HEK293 (cell line): ENCODE data around the gene ANKRD13D.

Experiments used
- CTCF ChIA-PET: fragments of 350-600 bp; formaldehyde crosslinking; extraction: SDS; loops from one replicate; lab custom pipeline; 2021; ENCODE audit warnings: antibody characterized with exemption; lab: Yijun Ruan, JAX
- POLR2A ChIA-PET: fragments of 300-600 bp; formaldehyde crosslinking; extraction: SDS; loops from one replicate; lab custom pipeline; 2020; ENCODE audit warnings: antibody characterized with exemption, inconsistent platforms; lab: Yijun Ruan, JAX
- H3K27ac ChIP-seq: fragments of 200-500 bp; sonication (Bioruptor generic); 2 replicates; pipeline ENCODE4 v1.5.1; 2014; ENCODE audit warnings: low read depth, low read length, control low read depth, inconsistent platforms; ENCODE audit errors: extremely low read depth
- H3K36me3 ChIP-seq, 2 experiments: fragments of 200-500 bp in 1 of 2; sonication (Bioruptor generic) in 1 of 2; 1 replicate in 1 of 2; 2 replicates in 1 of 2; pipeline ENCODE4 v1.5.1; 2014 to 2017; ENCODE audit warnings: inconsistent platforms in 2 of 2, low read length in 2 of 2; ENCODE audit not compliant: control insufficient read depth in 2 of 2, insufficient read depth in 1 of 2
- H3K4me1 ChIP-seq: fragments of 200-500 bp; sonication (Bioruptor generic); 2 replicates; pipeline ENCODE4 v1.5.1; 2014; ENCODE audit warnings: mild to moderate bottlenecking, low read length, inconsistent platforms; ENCODE audit not compliant: control insufficient read depth, insufficient read depth
- H3K4me3 ChIP-seq: 2 replicates; pipeline ENCODE4 v1.5.1; 2011; ENCODE audit warnings: low read depth, mild to moderate bottlenecking, control low read depth, low read length, moderate library complexity
- H3K9me3 ChIP-seq: fragments of 200-500 bp; sonication (Bioruptor generic); 2 replicates; pipeline ENCODE4 v1.5.1; 2014; ENCODE audit warnings: low read depth, low read length, inconsistent platforms; ENCODE audit not compliant: control insufficient read depth, insufficient read depth
- BCL11A ChIP-seq: fragments of 450-650 bp; formaldehyde crosslinking; IDR thresholded peaks from 2 replicates; pipeline ENCODE4 v1.5.1; 2016; ENCODE audit warnings: low read depth, missing biosample characterization, missing genetic modification characterization
- GFI1B ChIP-seq: fragments of 450-650 bp; formaldehyde crosslinking; IDR thresholded peaks from 2 replicates; pipeline ENCODE4 v1.5.1; 2016; ENCODE audit warnings: missing biosample characterization, missing genetic modification characterization
- GLI4 ChIP-seq: fragments of 450-650 bp; formaldehyde crosslinking; IDR thresholded peaks from 2 replicates; pipeline ENCODE4 v1.5.1; 2016; ENCODE audit warnings: missing biosample characterization, missing genetic modification characterization
- GLIS1 ChIP-seq: fragments of 450-650 bp; formaldehyde crosslinking; IDR thresholded peaks from 2 replicates; pipeline ENCODE4 v1.5.1; 2016; ENCODE audit warnings: missing biosample characterization, missing genetic modification characterization
- IKZF3 ChIP-seq: fragments of 450-650 bp; IDR thresholded peaks from 2 replicates; pipeline ENCODE4 v1.5.0; 2018; ENCODE audit warnings: missing biosample characterization, mild to moderate bottlenecking, missing genetic modification characterization, moderate library complexity
- REPIN1 ChIP-seq: fragments of 450-650 bp; formaldehyde crosslinking; IDR thresholded peaks from 2 replicates; pipeline ENCODE4 v1.5.1; 2017; ENCODE audit warnings: missing biosample characterization, missing genetic modification characterization, low read depth
- TCF7L2 ChIP-seq: IDR thresholded peaks from 2 replicates; pipeline ENCODE4 v1.6.1; 2011; ENCODE audit warnings: low read depth, mild to moderate bottlenecking, inconsistent platforms, low read length, moderate library complexity, borderline replicate concordance
- ZNF112 ChIP-seq: fragments of 450-650 bp; formaldehyde crosslinking; IDR thresholded peaks from 2 replicates; pipeline ENCODE4 v1.5.0; 2017; ENCODE audit warnings: missing biosample characterization, missing genetic modification characterization
- ZNF133 ChIP-seq: fragments of 450-650 bp; formaldehyde crosslinking; IDR thresholded peaks from 2 replicates; pipeline ENCODE4 v1.5.1; 2016; ENCODE audit warnings: missing biosample characterization, missing genetic modification characterization
- ZNF169 ChIP-seq: fragments of 450-650 bp; formaldehyde crosslinking; IDR thresholded peaks from 2 replicates; pipeline ENCODE4 v1.5.1; 2016; ENCODE audit warnings: missing biosample characterization, missing genetic modification characterization
- ZNF23 ChIP-seq: fragments of 450-650 bp; formaldehyde crosslinking; IDR thresholded peaks from 2 replicates; pipeline ENCODE4 v1.5.1; 2016; ENCODE audit warnings: missing biosample characterization, missing genetic modification characterization, borderline replicate concordance
- ZNF335 ChIP-seq: fragments of 450-650 bp; formaldehyde crosslinking; conservative IDR thresholded peaks from 2 replicates; pipeline ENCODE4 v1.5.1; 2016; ENCODE audit warnings: missing biosample characterization, missing genetic modification characterization
- ZNF354C ChIP-seq: fragments of 450-650 bp; formaldehyde crosslinking; IDR thresholded peaks from 2 replicates; pipeline ENCODE4 v1.5.1; 2016; ENCODE audit warnings: missing biosample characterization, missing genetic modification characterization, low read depth, borderline replicate concordance
- ZNF391 ChIP-seq: fragments of 450-650 bp; formaldehyde crosslinking; IDR thresholded peaks from 2 replicates; pipeline ENCODE4 v1.5.1; 2016; ENCODE audit warnings: low read depth, missing biosample characterization, missing genetic modification characterization, borderline replicate concordance
- ZNF521 ChIP-seq: fragments of 450-650 bp; formaldehyde crosslinking; IDR thresholded peaks from 2 replicates; pipeline ENCODE4 v1.5.1; 2017; ENCODE audit warnings: missing biosample characterization, mild to moderate bottlenecking, missing genetic modification characterization
- ZNF544 ChIP-seq: fragments of 450-650 bp; formaldehyde crosslinking; IDR thresholded peaks from 2 replicates; pipeline ENCODE4 v1.5.0; 2017; ENCODE audit warnings: missing biosample characterization, missing genetic modification characterization
- ZNF777 ChIP-seq: fragments of 450-650 bp; formaldehyde crosslinking; IDR thresholded peaks from 2 replicates; pipeline ENCODE4 v1.5.1; 2017; ENCODE audit warnings: missing biosample characterization, missing genetic modification characterization, borderline replicate concordance
- TF ChIP-seq, protein P1 (sequence below): fragments of 450-650 bp; formaldehyde crosslinking; IDR thresholded peaks from 2 replicates; pipeline ENCODE4 v1.5.1; 2016; ENCODE audit warnings: missing biosample characterization, missing genetic modification characterization
- TF ChIP-seq, protein P2 (sequence below): fragments of 450-650 bp; formaldehyde crosslinking; conservative IDR thresholded peaks from 2 replicates; pipeline ENCODE4 v1.5.1; 2016; ENCODE audit warnings: low read depth, missing biosample characterization, missing genetic modification characterization
- TF ChIP-seq, protein P3 (sequence below): fragments of 450-650 bp; formaldehyde crosslinking; IDR thresholded peaks from 2 replicates; pipeline ENCODE4 v1.5.1; 2016; ENCODE audit warnings: missing biosample characterization, missing genetic modification characterization

Gene ANKRD13D

DNA sequence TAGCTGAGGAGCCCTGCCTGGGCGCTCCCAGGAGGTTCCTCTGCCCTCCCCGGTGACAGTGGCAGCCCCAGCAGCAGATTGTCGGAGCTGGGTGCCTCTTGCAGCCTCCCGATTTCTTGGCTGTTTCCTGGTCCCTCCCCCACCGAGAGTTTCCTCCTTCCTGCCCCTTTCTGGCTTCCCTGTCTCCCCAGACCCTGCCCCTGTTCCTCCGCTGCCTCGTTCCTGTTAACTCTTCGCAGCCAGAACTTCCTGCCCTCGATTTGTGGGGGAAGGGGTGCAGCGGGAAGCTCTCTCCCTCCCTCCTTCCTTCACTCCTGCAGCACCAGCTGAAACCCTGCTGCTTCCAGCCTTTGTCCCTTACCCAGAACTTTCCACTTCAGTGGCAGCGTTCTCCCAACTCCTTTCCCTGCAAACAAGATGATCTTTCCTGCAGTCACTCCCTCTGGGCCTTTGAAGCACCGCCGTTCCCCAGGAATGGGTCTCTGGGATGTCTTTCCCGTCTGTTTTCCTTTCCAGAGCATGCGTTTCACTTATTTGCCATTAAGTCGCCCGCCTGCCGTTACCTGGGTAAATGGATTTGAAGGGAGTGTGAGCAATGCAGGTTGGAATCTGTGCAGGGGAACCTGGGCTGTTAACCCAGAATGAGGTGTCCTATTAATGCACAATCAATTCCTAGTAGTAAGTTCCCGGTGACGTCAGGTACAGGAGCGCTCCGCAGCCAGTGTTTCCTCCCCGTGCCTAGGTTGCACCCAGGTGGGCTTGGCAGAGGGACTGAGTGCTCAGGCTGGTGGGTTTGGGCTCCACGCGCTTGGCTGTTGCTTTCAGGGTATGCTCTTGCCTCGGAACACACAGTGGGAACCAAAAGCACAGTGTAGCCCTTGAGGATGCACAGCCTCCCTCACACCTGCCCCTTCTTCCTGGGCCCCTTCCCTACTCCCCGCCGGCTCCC, 18.6 kb upstream of the ANKRD13D start (continued):
- TF ChIP-seq, protein P1, sequence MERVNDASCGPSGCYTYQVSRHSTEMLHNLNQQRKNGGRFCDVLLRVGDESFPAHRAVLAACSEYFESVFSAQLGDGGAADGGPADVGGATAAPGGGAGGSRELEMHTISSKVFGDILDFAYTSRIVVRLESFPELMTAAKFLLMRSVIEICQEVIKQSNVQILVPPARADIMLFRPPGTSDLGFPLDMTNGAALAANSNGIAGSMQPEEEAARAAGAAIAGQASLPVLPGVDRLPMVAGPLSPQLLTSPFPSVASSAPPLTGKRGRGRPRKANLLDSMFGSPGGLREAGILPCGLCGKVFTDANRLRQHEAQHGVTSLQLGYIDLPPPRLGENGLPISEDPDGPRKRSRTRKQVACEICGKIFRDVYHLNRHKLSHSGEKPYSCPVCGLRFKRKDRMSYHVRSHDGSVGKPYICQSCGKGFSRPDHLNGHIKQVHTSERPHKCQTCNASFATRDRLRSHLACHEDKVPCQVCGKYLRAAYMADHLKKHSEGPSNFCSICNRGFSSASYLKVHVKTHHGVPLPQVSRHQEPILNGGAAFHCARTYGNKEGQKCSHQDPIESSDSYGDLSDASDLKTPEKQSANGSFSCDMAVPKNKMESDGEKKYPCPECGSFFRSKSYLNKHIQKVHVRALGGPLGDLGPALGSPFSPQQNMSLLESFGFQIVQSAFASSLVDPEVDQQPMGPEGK (tag by site-specific recombination): no peak
- TF ChIP-seq ZNF112: no peak
- TF ChIP-seq, protein P2, sequence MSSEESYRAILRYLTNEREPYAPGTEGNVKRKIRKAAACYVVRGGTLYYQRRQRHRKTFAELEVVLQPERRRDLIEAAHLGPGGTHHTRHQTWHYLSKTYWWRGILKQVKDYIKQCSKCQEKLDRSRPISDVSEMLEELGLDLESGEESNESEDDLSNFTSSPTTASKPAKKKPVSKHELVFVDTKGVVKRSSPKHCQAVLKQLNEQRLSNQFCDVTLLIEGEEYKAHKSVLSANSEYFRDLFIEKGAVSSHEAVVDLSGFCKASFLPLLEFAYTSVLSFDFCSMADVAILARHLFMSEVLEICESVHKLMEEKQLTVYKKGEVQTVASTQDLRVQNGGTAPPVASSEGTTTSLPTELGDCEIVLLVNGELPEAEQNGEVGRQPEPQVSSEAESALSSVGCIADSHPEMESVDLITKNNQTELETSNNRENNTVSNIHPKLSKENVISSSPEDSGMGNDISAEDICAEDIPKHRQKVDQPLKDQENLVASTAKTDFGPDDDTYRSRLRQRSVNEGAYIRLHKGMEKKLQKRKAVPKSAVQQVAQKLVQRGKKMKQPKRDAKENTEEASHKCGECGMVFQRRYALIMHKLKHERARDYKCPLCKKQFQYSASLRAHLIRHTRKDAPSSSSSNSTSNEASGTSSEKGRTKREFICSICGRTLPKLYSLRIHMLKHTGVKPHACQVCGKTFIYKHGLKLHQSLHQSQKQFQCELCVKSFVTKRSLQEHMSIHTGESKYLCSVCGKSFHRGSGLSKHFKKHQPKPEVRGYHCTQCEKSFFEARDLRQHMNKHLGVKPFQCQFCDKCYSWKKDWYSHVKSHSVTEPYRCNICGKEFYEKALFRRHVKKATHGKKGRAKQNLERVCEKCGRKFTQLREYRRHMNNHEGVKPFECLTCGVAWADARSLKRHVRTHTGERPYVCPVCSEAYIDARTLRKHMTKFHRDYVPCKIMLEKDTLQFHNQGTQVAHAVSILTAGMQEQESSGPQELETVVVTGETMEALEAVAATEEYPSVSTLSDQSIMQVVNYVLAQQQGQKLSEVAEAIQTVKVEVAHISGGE (tag by site-specific recombination): no peak

DNA sequence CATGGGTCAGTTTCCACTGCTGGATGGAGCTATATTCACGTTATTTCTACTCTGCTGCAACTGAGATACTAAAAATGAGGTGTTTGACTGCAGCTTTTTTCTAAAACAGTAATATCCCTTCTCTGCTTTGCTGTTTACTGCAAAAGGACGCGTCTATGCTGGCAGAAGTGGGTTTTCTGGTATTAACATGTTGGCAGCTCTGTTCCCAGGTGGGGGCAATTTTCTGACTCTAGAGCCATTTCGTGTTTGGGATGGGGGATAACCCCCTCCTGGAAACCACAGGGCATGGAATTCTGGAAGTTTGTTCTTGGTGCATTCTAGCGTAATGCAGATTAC, 17.9 kb upstream of the ANKRD13D start:
- H3K4me3 ChIP-seq: no peak overlapping the region
- H3K4me1 ChIP-seq: no peaks in the 10 kb centered on the region
- no peaks in the 10 kb centered on the region for H3K9me3 ChIP-seq
- ChIA-PET POLR2A (interaction anchor here (1.2 kb wide), 1 partner anchor 18 kb away, joined by 3 read pairs; the partner anchor contains the start of gene ANKRD13D), CTCF (interaction anchor here (0.5 to 1.2 kb wide), 4 partner anchors 18 to 285 kb away, joined by 3 to 4 read pairs (median 4); partner anchors contain the start of gene ANKRD13D)
- no peak overlapping the region; the same call in 1 of the 2 replicates for H3K27ac ChIP-seq
- peaks cover 0 to 62% of the 10 kb centered on the region in 2 experiments; a peak in 1 of 3 replicates for H3K36me3 ChIP-seq
- TF ChIP-seq ZNF169 (tag by site-specific recombination): no peak
- no peak for TF ChIP-seq ZNF544 (tag by site-specific recombination)
- TF ChIP-seq GLIS1: no peak
- TF ChIP-seq TCF7L2: no peak
- TF ChIP-seq ZNF23 (tag by site-specific recombination): no peak
- TF ChIP-seq ZNF777 (tag by site-specific recombination): no peak
- no peak for TF ChIP-seq ZNF133 (tag by site-specific recombination)
- TF ChIP-seq BCL11A (tag by site-specific recombination): no peak
- TF ChIP-seq REPIN1 (tag by site-specific recombination): no peak
- no peak for TF ChIP-seq ZNF391
- TF ChIP-seq GFI1B (tag by site-specific recombination): no peak
- TF ChIP-seq ZNF521: no peak
- TF ChIP-seq, protein P3, sequence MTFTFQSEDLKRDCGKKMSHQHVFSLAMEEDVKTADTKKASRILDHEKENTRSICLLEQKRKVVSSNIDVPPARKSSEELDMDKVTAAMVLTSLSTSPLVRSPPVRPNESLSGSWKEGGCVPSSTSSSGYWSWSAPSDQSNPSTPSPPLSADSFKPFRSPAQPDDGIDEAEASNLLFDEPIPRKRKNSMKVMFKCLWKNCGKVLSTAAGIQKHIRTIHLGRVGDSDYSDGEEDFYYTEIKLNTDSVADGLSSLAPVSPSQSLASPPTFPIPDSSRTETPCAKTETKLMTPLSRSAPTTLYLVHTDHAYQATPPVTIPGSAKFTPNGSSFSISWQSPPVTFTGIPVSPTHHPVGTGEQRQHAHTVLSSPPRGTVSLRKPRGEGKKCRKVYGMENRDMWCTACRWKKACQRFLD (tag by site-specific recombination): no peak
- TF ChIP-seq ZNF335 (tag by site-specific recombination): no peak
- TF ChIP-seq GLI4: no peak
- no peak for TF ChIP-seq IKZF3 (tag by site-specific recombination)
- TF ChIP-seq ZNF354C: no peak
